ENCODE measurements around the gene EML3. TPM values are rescaled to one million over a fixed set of nuclear protein-coding genes. Genes with fewer than 3 reads are reported as not detected.

EML3 gene
- polyA plus RNA-seq, 2 of the 4 experiments (the other 2 are of a cell fraction), result 15.2 to 27.2 TPM

- DNase-seq (ENCODE audit: low read depth in 1 of 2, low spot score in 1 of 2) (no peak), FAIRE-seq (no peak), ATAC-seq (no peak)
- CTCF ChIA-PET, result interaction anchor here (1.2 to 5.1 kb wide), 4 partner anchors 9 to 208 kb away, joined by 3 to 42 read pairs (median 8); partner anchors contain the start of genes EML3, ROM1 and TUT1
- TF ChIP-seq ZFP36 (IDR thresholded peaks at IDR 0.05; ENCODE audit: borderline replicate concordance, partially characterized antibody), result no peak
- no peak for TF ChIP-seq NPAS2 (CRISPR knock-in tag; IDR thresholded peaks at IDR 0.05; ENCODE audit: borderline replicate concordance)
- no peak for TF ChIP-seq HOXB5 (CRISPR knock-in tag; IDR thresholded peaks at IDR 0.05)
- TF ChIP-seq POLR2A (IDR thresholded peaks at IDR 0.05; ENCODE audit: low read length), result no peak
- no peak for TF ChIP-seq USF2 (IDR thresholded peaks at IDR 0.05)
- no peak for TF ChIP-seq CBX2 (IDR thresholded peaks at IDR 0.05; ENCODE audit: borderline replicate concordance, low read depth)
- TF ChIP-seq MAZ (IDR thresholded peaks at IDR 0.05; ENCODE audit: borderline replicate concordance, low read depth, low read length), result no peak
- no peak for TF ChIP-seq BCL3 (IDR thresholded peaks at IDR 0.05)
- TF ChIP-seq REST (IDR thresholded peaks at IDR 0.05), result no peak
- TF ChIP-seq ESRRA (IDR thresholded peaks at IDR 0.05; ENCODE audit: borderline replicate concordance, low read length), result no peak
- TF ChIP-seq FOSL2 (IDR thresholded peaks at IDR 0.05), result no peak
- TF ChIP-seq FOSL2 (CRISPR knock-in tag; IDR thresholded peaks at IDR 0.05), result no peak
- no peak for TF ChIP-seq CHD2 (IDR thresholded peaks at IDR 0.05; ENCODE audit: low read length, partially characterized antibody)
- TF ChIP-seq MAFK (IDR thresholded peaks at IDR 0.05; ENCODE audit: partially characterized antibody), result no peak
- POLR2A ChIA-PET, result interaction anchor here (1.4 to 1.6 kb wide), 2 partner anchors 11 to 29 kb away, joined by 3 to 11 read pairs; partner anchors contain the start of genes EEF1G and TUT1
- Histone ChIP-seq H3K9me3 (no peaks in the 10 kb centered on the region), H3K4me3 (no peak overlapping the region), H3K4me1 (peaks cover 32% of the 10 kb centered on the region), H3K27ac (no peak overlapping the region), H3K4me2 (no peak overlapping the region)
- 98% methylated on average over 13 of the region's 13 CpGs for WGBS (ENCODE audit: missing lambda C conversion rate)
These were observed 9.5 kb downstream of the EML3 start for GRCh38 chr11:62603072-62603408.

- CTCF ChIA-PET, result interaction anchor here (0.5 to 5.1 kb wide), 6 partner anchors 10 to 720 kb away, joined by 4 to 42 read pairs (median 10); partner anchors contain the start of genes EML3, ROM1 and TUT1
- Histone ChIP-seq H3K4me3 (peak overlapping the region; percentile 92), H3K4me2 (peak overlapping the region; percentile 97), H3K9me3 (no peaks in the 10 kb centered on the region), H3K27ac (peak overlapping the region; percentile 72 to 98), H3K4me1 (peaks cover 32% of the 10 kb centered on the region)
- TF ChIP-seq RNF2 (IDR thresholded peaks at IDR 0.05; ENCODE audit: borderline replicate concordance, low read depth) (0 out of 2 replicates have a peak, but pooled peaks have one; percentile 47), ZSCAN20 (CRISPR knock-in tag; IDR thresholded peaks at IDR 0.05) (no peak)
- FAIRE-seq, result no peak
- POLR2A ChIA-PET, result interaction anchor here (1.0 to 3.5 kb wide), 9 partner anchors 9 to 239 kb away, joined by 3 to 75 read pairs (median 6); partner anchors contain the start of genes B3GAT3, C11orf98, CSKMT and EEF1G
- 79% methylated on average over 71 of the region's 96 CpGs for WGBS (ENCODE audit: missing lambda C conversion rate)
- ATAC-seq, result peak; percentile 21 to 37
- DNase-seq (ENCODE audit: low read depth in 1 of 2, low spot score in 1 of 2), result peak in 1 of 2 experiments; percentile 37
These were observed 10.2 kb downstream of the EML3 start for GRCh38 chr11:62602141-62603071.

Data from A549 (cell line).